ENCODE measurements around the gene NR2C2. TPM values are rescaled to one million over a fixed set of nuclear protein-coding genes. Genes with fewer than 3 reads are reported as not detected.

NR2C2 gene
- total RNA-seq, 6 experiments from 2014 or later: 10.8 to 18.6 (median 12.2) TPM

DNA sequence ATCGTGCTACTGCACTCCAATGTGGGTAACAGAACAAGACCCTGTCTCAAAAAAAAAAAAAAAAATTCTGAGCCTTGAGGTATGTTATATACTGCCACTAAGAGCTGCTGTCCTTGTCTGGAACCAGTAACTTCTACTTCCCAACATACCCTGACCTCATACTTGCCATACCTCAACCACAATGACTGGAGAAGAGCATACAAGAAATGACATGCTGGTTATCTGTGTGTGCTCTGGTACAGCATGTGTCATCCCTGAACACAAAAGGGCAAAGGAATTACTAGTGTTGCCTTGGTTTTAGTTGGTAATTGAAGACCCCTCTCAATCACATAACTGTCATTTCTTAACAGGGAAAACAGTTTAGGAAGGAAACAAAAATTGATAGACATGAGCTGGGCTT is 63.3 kb downstream of the NR2C2 start:
- Histone ChIP-seq H3K4me3 (no peak overlapping the region), H3K9me3 (no peaks in the 10 kb centered on the region), H3K36me3 (peaks cover 0 to 19% (median 8%) of the 10 kb centered on the region in 4 donors), H3K27ac (no peak overlapping the region), H3K4me1 (no peaks in the 10 kb centered on the region), H3K27me3 (no peaks in the 10 kb centered on the region)
- TF ChIP-seq, protein P1, sequence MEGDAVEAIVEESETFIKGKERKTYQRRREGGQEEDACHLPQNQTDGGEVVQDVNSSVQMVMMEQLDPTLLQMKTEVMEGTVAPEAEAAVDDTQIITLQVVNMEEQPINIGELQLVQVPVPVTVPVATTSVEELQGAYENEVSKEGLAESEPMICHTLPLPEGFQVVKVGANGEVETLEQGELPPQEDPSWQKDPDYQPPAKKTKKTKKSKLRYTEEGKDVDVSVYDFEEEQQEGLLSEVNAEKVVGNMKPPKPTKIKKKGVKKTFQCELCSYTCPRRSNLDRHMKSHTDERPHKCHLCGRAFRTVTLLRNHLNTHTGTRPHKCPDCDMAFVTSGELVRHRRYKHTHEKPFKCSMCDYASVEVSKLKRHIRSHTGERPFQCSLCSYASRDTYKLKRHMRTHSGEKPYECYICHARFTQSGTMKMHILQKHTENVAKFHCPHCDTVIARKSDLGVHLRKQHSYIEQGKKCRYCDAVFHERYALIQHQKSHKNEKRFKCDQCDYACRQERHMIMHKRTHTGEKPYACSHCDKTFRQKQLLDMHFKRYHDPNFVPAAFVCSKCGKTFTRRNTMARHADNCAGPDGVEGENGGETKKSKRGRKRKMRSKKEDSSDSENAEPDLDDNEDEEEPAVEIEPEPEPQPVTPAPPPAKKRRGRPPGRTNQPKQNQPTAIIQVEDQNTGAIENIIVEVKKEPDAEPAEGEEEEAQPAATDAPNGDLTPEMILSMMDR (IDR thresholded peaks at IDR 0.05): no peak
- TF ChIP-seq POLR2A (IDR thresholded peaks at IDR 0.05): no peak
- intact Hi-C loops (cut with DNase I): no loop called here
- ATAC-seq (no peak), DNase-seq (no peak)
- WGBS (ENCODE audit: insufficient coverage, low coverage, low lambda C conversion rate, missing lambda C conversion rate): 100% methylated on average over 1 of the region's 1 CpG

DNA sequence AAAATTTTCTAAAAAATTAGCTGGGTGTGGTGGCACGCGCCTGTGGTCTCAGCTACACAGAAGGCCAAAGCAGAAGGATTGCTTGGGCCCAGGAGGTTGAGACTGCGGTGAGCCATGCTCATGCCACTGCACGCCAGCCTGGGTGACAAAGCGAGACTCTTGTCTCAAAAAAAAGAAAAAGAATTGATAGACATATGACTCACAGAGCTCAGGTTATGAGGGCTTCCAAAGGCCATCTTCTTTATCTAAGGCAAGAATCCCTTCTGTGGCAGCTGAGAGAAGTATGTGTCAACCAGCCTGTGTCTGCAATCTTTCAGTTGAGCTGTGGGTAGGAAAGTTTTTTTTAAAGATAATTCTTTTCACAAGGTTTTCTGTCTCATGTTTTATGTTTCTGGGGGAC is 63.8 kb downstream of the NR2C2 start:
- no peaks in the 10 kb centered on the region for H3K27me3 ChIP-seq
- H3K4me3 ChIP-seq: no peak overlapping the region
- no peak for TF ChIP-seq POLR2A (IDR thresholded peaks at IDR 0.05)
- TF ChIP-seq, protein P1 (IDR thresholded peaks at IDR 0.05): no peak
- WGBS (ENCODE audit: insufficient coverage, low coverage, low lambda C conversion rate, missing lambda C conversion rate): no CpG with 5 or more reads among the region's 5 CpGs
- H3K27ac ChIP-seq: no peak overlapping the region
- ATAC-seq (no peak), DNase-seq (no peak)
- intact Hi-C loops (cut with DNase I): no loop called here
- no peaks in the 10 kb centered on the region for H3K9me3 ChIP-seq
- peaks cover 0 to 24% (median 8%) of the 10 kb centered on the region in 4 donors for H3K36me3 ChIP-seq
- H3K4me1 ChIP-seq: no peaks in the 10 kb centered on the region

DNA sequence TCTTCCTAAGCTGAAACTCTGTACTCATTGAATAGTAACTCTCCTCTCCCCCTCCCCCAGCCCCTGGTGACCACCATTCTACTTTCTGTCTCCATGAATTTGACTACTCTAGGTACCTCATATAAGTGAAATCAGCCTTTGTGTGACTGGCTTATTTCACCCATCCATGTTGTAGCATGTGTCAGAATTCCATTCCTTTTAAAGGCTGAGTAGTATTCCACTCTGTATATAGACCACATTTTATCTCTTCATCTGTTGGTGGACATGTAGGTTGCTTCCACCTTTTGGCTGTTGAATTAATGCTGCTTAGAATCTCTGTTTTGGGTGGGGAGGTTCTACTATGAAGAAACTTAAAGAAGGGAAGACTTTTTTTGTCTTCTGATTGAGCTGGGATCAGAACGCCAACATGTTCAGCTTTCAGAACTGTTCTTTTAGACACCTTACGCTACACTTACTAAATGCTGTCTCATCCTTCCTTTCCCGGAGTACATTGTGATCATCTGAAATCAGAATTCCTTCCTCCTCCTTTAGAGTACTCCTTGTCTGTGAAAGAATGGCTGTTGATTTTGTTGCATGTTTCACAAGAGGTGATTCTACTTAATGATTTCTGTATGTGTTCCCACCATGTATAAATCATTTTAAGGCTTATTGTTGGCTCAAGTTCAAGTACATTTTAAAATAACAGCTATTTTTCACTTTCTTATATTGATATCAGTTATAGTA is 67.4 kb downstream of the NR2C2 start:
- 88% methylated on average over 3 of the region's 3 CpGs for WGBS (ENCODE audit: insufficient coverage, low coverage, low lambda C conversion rate, missing lambda C conversion rate)
- DNase-seq (no peak), ATAC-seq (no peak)
- H3K27ac ChIP-seq: no peak overlapping the region
- TF ChIP-seq POLR2A (IDR thresholded peaks at IDR 0.05): no peak
- TF ChIP-seq, protein P1 (IDR thresholded peaks at IDR 0.05): no peak
- intact Hi-C loops (cut with DNase I): no loop called here
- no peaks in the 10 kb centered on the region for H3K4me1 ChIP-seq
- no peak overlapping the region for H3K4me3 ChIP-seq
- H3K27me3 ChIP-seq: no peaks in the 10 kb centered on the region
- H3K9me3 ChIP-seq: no peaks in the 10 kb centered on the region
- H3K36me3 ChIP-seq: peaks cover 0 to 44% (median 16%) of the 10 kb centered on the region in 4 donors

DNA sequence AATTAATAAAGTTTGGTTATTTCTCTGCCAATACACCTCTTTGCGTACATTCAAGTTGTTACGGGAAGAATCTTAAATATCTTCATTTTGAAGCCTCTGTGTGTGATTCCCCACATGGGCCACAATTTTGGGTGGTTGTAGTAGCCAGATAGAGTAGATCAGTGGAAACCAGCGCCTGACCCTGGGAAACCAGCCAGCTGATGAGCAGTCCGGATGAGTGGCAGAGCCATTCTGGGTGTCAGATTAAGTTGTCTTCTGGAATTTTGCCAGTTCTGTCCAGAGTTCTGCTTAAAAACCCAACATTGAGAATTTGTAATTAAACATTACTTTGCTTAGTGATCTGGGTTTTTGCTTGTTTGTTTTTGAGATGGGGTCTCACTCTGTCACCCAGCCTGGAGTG is 68.1 kb downstream of the NR2C2 start:
- ATAC-seq (peak in 1 of 4 donors; percentile 58), DNase-seq (peak in 1 of 3 donors; percentile 37)
- H3K4me1 ChIP-seq: no peaks in the 10 kb centered on the region
- H3K27ac ChIP-seq: no peak overlapping the region
- peaks cover 0 to 51% (median 22%) of the 10 kb centered on the region in 4 donors for H3K36me3 ChIP-seq
- H3K9me3 ChIP-seq: no peaks in the 10 kb centered on the region
- no peak overlapping the region for H3K4me3 ChIP-seq
- WGBS (ENCODE audit: insufficient coverage, low coverage, low lambda C conversion rate, missing lambda C conversion rate): 73% methylated on average over 4 of the region's 4 CpGs
- no peaks in the 10 kb centered on the region for H3K27me3 ChIP-seq
- intact Hi-C loops (cut with DNase I): no loop called here
- no peak for TF ChIP-seq POLR2A (IDR thresholded peaks at IDR 0.05)
- TF ChIP-seq, protein P1 (IDR thresholded peaks at IDR 0.05): no peak
